Activated CD4-positive, alpha-beta T cell treated with anti-CD3 and anti-CD28 coated beads, Interleukin-2, amount 50 U/mL, for 24 hours (primary cell): ENCODE data around the gene BOLL.
"Not testable (repeated sequence)": the region's sequence is repeated elsewhere in the genome, so short reads cannot be mapped to it uniquely, and the experiment has no call there.

Experiments used
- DNase-seq, 2 donors: peaks; one replicate each; pipeline ENCODE4 v3.0.0-alpha.2; 2020; ENCODE audit warnings: low read depth in 1 of 2, low spot score in 1 of 2

BOLL gene

DNA sequence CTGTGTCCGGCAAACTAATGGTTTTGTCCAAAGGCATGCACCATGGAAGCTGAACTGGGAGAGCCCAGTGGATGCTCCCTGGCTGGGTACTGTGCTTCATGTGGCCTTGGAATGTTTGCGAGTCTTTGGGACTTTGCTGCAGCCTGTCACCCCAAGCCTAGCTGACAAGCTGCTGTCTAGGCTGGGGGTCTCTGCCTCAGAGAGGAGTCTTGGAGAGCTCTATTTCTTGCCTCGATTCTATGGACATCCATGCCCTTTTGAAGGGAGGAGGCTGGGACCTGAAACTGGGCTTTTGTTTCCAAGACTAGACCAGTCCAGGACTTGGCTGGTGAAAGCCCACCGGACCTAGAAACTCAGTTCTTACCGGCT lies 78.3 kb downstream of the BOLL start:
- no peak for DNase-seq

DNA sequence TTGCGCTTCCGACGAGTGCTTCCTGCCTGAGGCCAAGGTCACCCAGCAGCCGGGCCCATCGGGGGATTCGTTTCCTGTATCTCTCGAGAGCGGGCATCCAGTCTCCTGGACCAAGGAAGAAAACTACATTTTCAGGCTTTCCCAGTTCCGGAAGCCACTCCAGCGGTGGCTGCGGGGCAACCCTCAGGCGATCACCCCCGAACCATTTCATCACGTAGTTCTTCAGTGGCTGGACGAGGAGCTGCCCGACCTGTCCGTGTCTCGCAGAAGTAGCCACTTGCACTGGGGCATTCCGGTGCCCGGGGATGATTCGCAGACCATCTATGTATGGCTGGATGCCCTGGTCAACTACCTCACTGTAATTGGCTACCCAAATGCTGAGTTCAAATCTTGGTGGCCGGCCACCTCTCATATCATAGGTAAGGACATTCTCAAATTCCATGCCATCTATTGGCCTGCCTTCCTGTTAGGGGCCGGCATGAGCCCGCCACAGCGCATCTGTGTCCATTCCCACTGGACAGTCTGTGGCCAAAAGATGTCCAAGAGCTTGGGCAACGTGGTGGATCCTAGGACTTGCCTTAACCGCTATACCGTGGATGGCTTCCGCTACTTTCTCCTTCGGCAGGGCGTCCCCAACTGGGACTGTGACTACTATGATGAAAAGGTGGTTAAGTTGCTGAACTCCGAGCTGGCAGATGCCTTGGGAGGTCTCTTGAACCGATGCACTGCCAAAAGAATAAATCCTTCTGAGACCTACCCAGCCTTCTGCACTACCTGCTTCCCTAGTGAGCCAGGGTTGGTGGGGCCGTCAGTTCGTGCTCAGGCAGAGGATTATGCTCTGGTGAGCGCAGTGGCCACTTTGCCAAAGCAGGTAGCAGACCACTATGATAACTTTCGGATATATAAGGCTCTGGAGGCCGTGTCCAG lies 78.9 kb downstream of the BOLL start:
- no peak for DNase-seq

GRCh38 chr2:197705121-197705911 lies 79.8 kb downstream of the BOLL start, which contains the start of gene MARS2:
Gene MARS2, plus strand, starts transcription at chr2:197705369. Its CDS starts 37 bp downstream, at chr2:197705406.
- peak; percentile 83 to 90 for DNase-seq

DNA sequence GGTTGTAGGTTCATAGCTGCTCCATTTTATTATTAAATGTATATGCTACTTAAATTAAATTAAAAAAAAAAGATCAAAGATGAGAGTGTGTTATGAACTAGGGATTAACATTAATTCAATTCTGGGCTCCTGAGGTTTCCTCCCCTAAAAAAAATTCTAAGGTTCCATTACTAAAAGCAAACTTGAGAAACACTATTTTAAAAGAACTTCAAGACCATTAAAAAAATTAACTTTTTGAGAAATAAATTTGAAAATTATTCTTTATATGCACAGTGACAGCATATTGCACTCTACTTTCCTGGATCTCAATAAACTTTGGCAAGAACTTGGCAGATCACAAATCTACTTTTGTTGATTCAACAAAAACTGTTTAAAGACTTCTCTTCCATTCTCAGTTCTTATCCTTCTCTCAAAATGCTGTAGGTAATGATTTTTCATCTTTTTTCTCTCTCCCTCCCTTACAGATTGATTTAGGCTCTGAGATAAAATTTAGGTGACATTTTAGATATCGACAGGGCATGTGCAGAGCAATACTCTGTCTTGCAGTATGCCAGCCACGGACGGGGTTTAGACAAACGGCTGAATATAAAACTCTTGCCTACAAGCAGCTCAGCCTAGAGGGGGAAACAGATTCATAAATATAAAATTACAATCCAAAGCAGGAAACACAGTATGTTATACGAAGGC lies 80.5 kb downstream of the BOLL start:
- no peak for DNase-seq

DNA sequence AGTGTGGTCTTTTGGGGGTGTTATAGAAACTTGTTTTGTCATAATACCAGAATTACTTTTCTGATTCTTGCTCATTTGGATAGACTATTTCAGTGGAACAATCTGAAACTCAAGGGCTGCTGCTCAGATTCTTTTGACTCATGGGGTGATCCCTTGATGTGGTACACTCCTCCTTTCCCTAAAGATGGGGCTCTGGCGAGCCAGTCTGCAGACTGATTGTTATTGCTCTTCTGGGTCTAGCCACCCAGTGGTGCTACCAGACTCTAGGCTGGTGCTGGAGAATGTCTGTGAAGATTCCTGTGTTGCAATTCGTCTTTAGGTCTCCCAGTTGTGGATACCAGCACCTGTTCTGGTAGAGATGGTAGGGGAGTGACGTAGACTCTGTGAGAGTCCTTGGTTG lies 84.2 kb downstream of the BOLL start:
- DNase-seq: no peak

GRCh38 chr2:197699724-197700123 lies 85.4 kb downstream of the BOLL start:
- DNase-seq: not testable (repeated sequence)

DNA sequence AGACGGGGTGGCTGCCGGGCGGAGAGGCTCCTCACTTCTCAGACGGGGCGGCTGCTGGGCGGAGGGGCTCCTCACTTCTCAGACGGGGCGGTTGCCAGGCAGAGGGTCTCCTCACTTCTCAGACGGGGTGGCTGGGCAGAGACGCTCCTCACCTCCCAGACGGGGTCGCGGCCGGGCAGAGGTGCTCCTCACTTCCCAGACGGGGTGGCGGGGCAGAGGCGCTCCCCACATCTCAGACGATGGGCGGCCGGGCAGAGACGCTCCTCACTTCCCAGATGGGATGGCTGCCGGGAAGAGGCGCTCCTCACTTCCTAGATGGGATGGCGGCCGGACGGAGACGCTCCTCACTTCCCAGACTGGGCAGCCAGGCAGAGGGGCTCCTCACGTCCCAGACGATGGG lies 88.5 kb downstream of the BOLL start:
- DNase-seq: not testable (repeated sequence)

- DNase-seq: not testable (repeated sequence)
Measured at GRCh38 chr2:197695971-197696370, 89.1 kb downstream of the BOLL start.

GRCh38 chr2:197695206-197695605 lies 89.9 kb downstream of the BOLL start:
- DNase-seq: not testable (repeated sequence)

DNA sequence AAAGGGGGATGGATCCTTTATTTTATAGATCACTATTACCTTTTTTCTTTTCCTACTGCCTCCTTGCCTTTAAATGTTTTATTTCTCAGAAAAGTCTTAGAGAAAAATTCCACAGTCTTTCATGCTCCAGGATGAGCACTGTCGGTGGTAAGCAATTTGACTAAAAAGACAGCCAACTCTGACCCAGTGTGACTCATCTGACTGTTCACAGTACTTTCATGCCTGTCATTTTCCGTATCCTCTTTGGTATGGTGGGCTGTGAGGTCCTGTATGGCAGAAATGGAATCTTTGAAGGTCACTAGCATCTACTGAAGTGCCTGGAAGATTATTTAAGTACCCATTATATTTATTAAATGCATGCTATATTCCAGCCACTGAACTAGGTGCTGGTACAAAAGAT lies 107.6 kb downstream of the BOLL start:
- no peak for DNase-seq

DNA sequence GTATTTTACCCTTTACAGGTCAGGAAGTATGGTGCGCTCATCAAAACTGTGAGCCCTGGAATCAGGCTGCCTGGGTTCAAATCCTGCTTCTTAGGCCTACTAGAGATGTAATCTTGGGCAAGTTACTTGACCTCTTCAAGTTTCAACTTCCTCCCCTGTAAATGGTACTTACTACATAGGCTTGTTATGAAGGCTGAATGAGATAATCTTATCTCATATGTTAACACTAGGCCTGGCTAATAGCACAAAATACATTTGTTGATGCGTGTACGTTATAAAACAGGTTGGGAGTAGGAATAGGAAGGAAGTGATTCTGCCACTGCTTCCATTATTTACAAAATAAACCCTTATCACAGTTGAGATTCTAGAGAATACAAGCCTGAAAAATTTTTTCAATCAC lies 108.1 kb downstream of the BOLL start:
- no peak for DNase-seq
